Adrenal gland (tissue), 5 donors: ENCODE data around the gene RASA3.

Experiments used
- POLR2A ChIP-seq, 2 donors: fragments of 450-650 bp; IDR thresholded peaks; one replicate each; pipeline ENCODE4 v1.6.1; 2017; ENCODE audit warnings: antibody characterized with exemption in 2 of 2, mild to moderate bottlenecking in 2 of 2, moderate library complexity in 1 of 2
- TF ChIP-seq, protein P1 (sequence below), 6 experiments: fragments of 450-650 bp in 4 of 6; fragments of 200-600 bp in 2 of 6; sonication (generic) in 1 of 6; IDR thresholded peaks; 1 replicate in 5 of 6; 2 replicates in 1 of 6; pipeline versions ENCODE4 v1.5.1 to v1.8.0; 2016 to 2021; ENCODE audit warnings: antibody characterized with exemption in 6 of 6, mild to moderate bottlenecking in 2 of 6, moderate library complexity in 1 of 6
- donor health status: DM: no; HTN: no; CAD: no.

DNA sequence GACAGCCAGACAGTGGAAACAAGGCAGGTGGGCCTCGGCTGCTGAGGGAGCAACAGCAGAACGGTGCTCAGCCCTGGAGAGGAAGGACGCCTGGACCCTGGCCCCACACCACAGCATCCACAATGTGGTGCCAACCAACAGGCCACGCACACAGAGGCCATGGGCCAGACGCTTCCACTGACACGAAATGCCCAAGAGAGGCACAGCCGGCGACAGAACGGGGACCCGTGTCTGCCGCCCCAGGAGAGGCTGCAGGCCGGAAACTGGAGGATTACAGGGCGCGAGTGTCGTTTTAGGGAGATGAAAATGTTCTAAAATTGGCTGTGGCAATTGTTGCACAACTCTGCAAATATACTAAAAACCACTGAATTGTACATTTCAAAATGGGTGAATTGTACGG, 69.7 kb downstream of the RASA3 start:
- no peak for TF ChIP-seq POLR2A (IDR thresholded peaks at IDR 0.05)
- TF ChIP-seq, protein P1, sequence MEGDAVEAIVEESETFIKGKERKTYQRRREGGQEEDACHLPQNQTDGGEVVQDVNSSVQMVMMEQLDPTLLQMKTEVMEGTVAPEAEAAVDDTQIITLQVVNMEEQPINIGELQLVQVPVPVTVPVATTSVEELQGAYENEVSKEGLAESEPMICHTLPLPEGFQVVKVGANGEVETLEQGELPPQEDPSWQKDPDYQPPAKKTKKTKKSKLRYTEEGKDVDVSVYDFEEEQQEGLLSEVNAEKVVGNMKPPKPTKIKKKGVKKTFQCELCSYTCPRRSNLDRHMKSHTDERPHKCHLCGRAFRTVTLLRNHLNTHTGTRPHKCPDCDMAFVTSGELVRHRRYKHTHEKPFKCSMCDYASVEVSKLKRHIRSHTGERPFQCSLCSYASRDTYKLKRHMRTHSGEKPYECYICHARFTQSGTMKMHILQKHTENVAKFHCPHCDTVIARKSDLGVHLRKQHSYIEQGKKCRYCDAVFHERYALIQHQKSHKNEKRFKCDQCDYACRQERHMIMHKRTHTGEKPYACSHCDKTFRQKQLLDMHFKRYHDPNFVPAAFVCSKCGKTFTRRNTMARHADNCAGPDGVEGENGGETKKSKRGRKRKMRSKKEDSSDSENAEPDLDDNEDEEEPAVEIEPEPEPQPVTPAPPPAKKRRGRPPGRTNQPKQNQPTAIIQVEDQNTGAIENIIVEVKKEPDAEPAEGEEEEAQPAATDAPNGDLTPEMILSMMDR (IDR thresholded peaks at IDR 0.05) = no peak
